Measurements from ENCODE around the gene CXorf58. TPM values are rescaled to one million over a fixed set of nuclear protein-coding genes. Genes with fewer than 3 reads are reported as not detected.
A peak's percentile ranks its signal among the peaks of the same experiment; 100 is the strongest.

The CXorf58 gene
- total RNA-seq, 1 experiment from 2014 or later: not detected

GRCh38 chrX:23864742-23865326 lies 43.0 kb upstream of the CXorf58 start:
- no TSS peak for BruUV-seq (replicated peaks)
- ChIA-PET CTCF (interaction anchor here (0.5 kb wide), 1 partner anchor 163 kb away, joined by 5 read pairs; no protein-coding TSS in a partner anchor), POLR2A (no interaction called here)
- Mint-ChIP-seq H3K27ac (ENCODE audit: low read depth, unreplicated experiment) (no peak overlapping the region), H3K27me3 (ENCODE audit: insufficient read depth, unreplicated experiment) (peaks cover 17% of the 10 kb centered on the region), H3K9me3 (ENCODE audit: unreplicated experiment) (no peaks in the 10 kb centered on the region), H3K4me3 (ENCODE audit: unreplicated experiment) (no peak overlapping the region), H3K4me1 (ENCODE audit: insufficient read depth, unreplicated experiment) (no peaks in the 10 kb centered on the region), H3K36me3 (ENCODE audit: insufficient read depth, unreplicated experiment) (peaks cover 7% of the 10 kb centered on the region)
- intact Hi-C loops (cut with micrococcal nuclease): no loop called here
- DNase-seq (ENCODE audit: unreplicated experiment): no peak
- TF ChIP-seq CTCF (IDR thresholded peaks at IDR 0.05; ENCODE audit: unreplicated experiment): no peak

GRCh38 chrX:23870041-23870440 lies 37.8 kb upstream of the CXorf58 start:
- intact Hi-C loops (cut with micrococcal nuclease): no loop called here
- POLR2A ChIA-PET: interaction anchor here (0.6 to 1.0 kb wide), 2 partner anchors 73 to 121 kb away, joined by 3 read pairs; no protein-coding TSS in a partner anchor
- H3K4me1 Mint-ChIP-seq (ENCODE audit: insufficient read depth, unreplicated experiment): no peaks in the 10 kb centered on the region
- BruUV-seq (replicated peaks): no TSS peak
- TF ChIP-seq CTCF (IDR thresholded peaks at IDR 0.05; ENCODE audit: unreplicated experiment): no peak
- no peaks in the 10 kb centered on the region for H3K36me3 Mint-ChIP-seq (ENCODE audit: insufficient read depth, unreplicated experiment)
- CTCF ChIA-PET: no interaction called here
- peaks cover 22% of the 10 kb centered on the region for H3K27me3 Mint-ChIP-seq (ENCODE audit: insufficient read depth, unreplicated experiment)
- H3K27ac Mint-ChIP-seq (ENCODE audit: low read depth, unreplicated experiment): no peak overlapping the region
- no peak overlapping the region for H3K4me3 Mint-ChIP-seq (ENCODE audit: unreplicated experiment)
- no peak for DNase-seq (ENCODE audit: unreplicated experiment)
- no peaks in the 10 kb centered on the region for H3K9me3 Mint-ChIP-seq (ENCODE audit: unreplicated experiment)

GRCh38 chrX:23871905-23872546 lies 35.8 kb upstream of the CXorf58 start:
- Mint-ChIP-seq H3K9me3 (ENCODE audit: unreplicated experiment) (no peaks in the 10 kb centered on the region), H3K27ac (ENCODE audit: low read depth, unreplicated experiment) (peak overlapping the region; percentile 20), H3K36me3 (ENCODE audit: insufficient read depth, unreplicated experiment) (no peaks in the 10 kb centered on the region), H3K4me1 (ENCODE audit: insufficient read depth, unreplicated experiment) (no peaks in the 10 kb centered on the region), H3K4me3 (ENCODE audit: unreplicated experiment) (no peak overlapping the region), H3K27me3 (ENCODE audit: insufficient read depth, unreplicated experiment) (peaks cover 22% of the 10 kb centered on the region)
- intact Hi-C loops (cut with micrococcal nuclease): no loop called here
- TF ChIP-seq CTCF (IDR thresholded peaks at IDR 0.05; ENCODE audit: unreplicated experiment): no peak
- ChIA-PET POLR2A (interaction anchor here (0.6 to 0.9 kb wide), 2 partner anchors 17 to 307 kb away, joined by 3 read pairs; no protein-coding TSS in a partner anchor), CTCF (no interaction called here)
- no TSS peak for BruUV-seq (replicated peaks)
- DNase-seq (ENCODE audit: unreplicated experiment): no peak

GRCh38 chrX:23879380-23880090 lies 28.3 kb upstream of the CXorf58 start:
- TF ChIP-seq CTCF (IDR thresholded peaks at IDR 0.05; ENCODE audit: unreplicated experiment): no peak
- no TSS peak for BruUV-seq (replicated peaks)
- Mint-ChIP-seq H3K4me3 (ENCODE audit: unreplicated experiment) (no peak overlapping the region), H3K36me3 (ENCODE audit: insufficient read depth, unreplicated experiment) (no peaks in the 10 kb centered on the region), H3K27ac (ENCODE audit: low read depth, unreplicated experiment) (no peak overlapping the region), H3K27me3 (ENCODE audit: insufficient read depth, unreplicated experiment) (no peaks in the 10 kb centered on the region), H3K9me3 (ENCODE audit: unreplicated experiment) (no peaks in the 10 kb centered on the region), H3K4me1 (ENCODE audit: insufficient read depth, unreplicated experiment) (peaks cover 17% of the 10 kb centered on the region)
- POLR2A ChIA-PET: no interaction called here
- no peak for DNase-seq (ENCODE audit: unreplicated experiment)
- intact Hi-C loops (cut with micrococcal nuclease): loop anchor here (5.0 kb wide), 1 partner anchor 97 kb away; the partner anchor contains the start of gene SAT1
- CTCF ChIA-PET: interaction anchor here (0.5 to 1.6 kb wide), 4 partner anchors 9 to 35 kb away, joined by 3 to 5 read pairs (median 4); no protein-coding TSS in a partner anchor
